ENCODE data around the gene SUSD6. TPM values are rescaled to one million over a fixed set of nuclear protein-coding genes. Genes with fewer than 3 reads are reported as not detected.
A peak's percentile ranks its signal among the peaks of the same experiment; 100 is the strongest.

The SUSD6 gene
- total and polyA plus RNA-seq, 9 of the 15 experiments (the other 6 are each of a cell fraction or from before 2014, with no cell fraction given) = 2.9 to 20.7 (median 5.6) TPM

DNA sequence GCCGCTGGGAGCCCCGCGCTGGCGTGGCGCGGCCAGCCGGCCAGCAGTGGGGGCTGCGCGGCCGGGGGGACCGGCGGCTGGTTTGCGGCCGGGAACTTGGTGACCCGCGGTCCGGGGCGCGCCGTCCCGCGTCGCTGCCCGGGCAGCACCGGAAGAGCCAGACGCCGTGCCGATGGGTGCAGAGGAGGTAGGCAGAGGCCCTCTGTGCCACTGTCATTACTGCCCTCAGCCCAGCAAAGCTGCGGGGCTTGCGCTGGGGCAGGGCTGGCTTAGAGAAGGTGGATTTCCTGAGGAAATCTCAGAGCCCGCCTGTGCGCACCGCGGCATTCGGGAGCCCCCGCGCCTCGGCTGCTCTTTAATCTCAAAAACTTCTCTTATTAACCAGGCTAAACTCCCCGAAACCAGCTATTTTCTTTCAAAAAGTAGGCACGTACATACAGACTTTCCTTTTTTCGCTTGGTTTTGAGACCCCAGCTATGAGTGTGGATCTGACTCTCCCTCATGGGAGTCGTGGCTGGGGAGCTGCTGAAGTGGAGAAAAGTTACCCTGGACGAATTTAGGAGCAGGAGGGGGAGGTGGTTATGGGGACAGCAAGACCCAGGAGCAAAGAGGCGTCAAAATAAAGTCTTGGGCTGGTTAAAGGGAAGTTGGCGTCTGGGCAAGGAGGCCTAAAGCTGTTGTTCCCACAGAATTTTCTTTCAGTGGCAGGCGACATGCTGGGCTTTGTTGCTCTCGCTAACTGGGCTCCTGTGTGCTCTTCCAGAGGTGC, 802 bp downstream of the SUSD6 start (continued):
- TF ChIP-seq, protein P1, sequence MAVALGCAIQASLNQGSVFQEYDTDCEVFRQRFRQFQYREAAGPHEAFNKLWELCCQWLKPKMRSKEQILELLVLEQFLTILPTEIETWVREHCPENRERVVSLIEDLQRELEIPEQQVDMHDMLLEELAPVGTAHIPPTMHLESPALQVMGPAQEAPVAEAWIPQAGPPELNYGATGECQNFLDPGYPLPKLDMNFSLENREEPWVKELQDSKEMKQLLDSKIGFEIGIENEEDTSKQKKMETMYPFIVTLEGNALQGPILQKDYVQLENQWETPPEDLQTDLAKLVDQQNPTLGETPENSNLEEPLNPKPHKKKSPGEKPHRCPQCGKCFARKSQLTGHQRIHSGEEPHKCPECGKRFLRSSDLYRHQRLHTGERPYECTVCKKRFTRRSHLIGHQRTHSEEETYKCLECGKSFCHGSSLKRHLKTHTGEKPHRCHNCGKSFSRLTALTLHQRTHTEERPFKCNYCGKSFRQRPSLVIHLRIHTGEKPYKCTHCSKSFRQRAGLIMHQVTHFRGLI (CRISPR knock-in tag; IDR thresholded peaks at IDR 0.05) = no peak
- TF ChIP-seq CHD1 (IDR thresholded peaks at IDR 0.05; ENCODE audit: low read length) (peak; percentile 17), ZNF778 (CRISPR knock-in tag; IDR thresholded peaks at IDR 0.05) (no peak), POLR2H (tag; IDR thresholded peaks at IDR 0.05; ENCODE audit: low read depth) (no peak), RBM39 (optimal IDR thresholded peaks at IDR 0.05; ENCODE audit: low read depth, low read length) (no peak)

GRCh38 chr14:69612783-69613130, 1.4 kb downstream of the SUSD6 start:
- in situ Hi-C loops (cut with MboI) (no loop called here), intact Hi-C loops (cut with micrococcal nuclease) (loop anchor here (5.0 kb wide), 1 partner anchor 85 kb away; no protein-coding TSS in a partner anchor)
- Histone ChIP-seq H4K20me1 (replicated peaks; ENCODE audit: control insufficient read depth, insufficient read depth, low read length) (0 out of 2 replicates have a peak, but pooled peaks cover 2% of the 10 kb centered on the region), H3K4me1 (replicated peaks in 1 of 2; ENCODE audit: control insufficient read depth in 2 of 2, insufficient read depth in 2 of 2, low read length in 2 of 2) (peaks cover 22 to 50% of the 10 kb centered on the region in 2 experiments), H3K27ac (ENCODE audit: extremely low read depth, low read depth, low read length) (peak overlapping the region; percentile 77), H3K4me3 (peak overlapping the region; percentile 74), H3K36me3 (ENCODE audit: control insufficient read depth, insufficient read depth, low read length) (peaks cover 29% of the 10 kb centered on the region; the same call in 2 of the 3 replicates), H3K27me3 (ENCODE audit: control insufficient read depth in 2 of 2, insufficient read depth in 2 of 2, low read length in 2 of 2) (no peaks in the 10 kb centered on the region), H3K9me1 (ENCODE audit: control insufficient read depth, insufficient read depth, low read length) (no peaks in the 10 kb centered on the region), H3K79me2 (ENCODE audit: control insufficient read depth, insufficient read depth, low read length) (peaks cover 65% of the 10 kb centered on the region), H2AFZ (ENCODE audit: low read depth, low read length) (peak overlapping the region; percentile 7; the same call in 1 of the 2 replicates), H3K9me3 (replicated peaks; ENCODE audit: control insufficient read depth, insufficient read depth, low read depth, low read length) (no peaks in the 10 kb centered on the region), H3K4me2 (ENCODE audit: insufficient read depth, low read length) (peak overlapping the region; percentile 88), H3K9ac (ENCODE audit: insufficient read depth in 1 of 2, low read depth in 2 of 2, low read length in 2 of 2) (peak overlapping the region; percentile 67 to 96)
- TSS peak; percentile 41 for BruUV-seq (replicated peaks)
- 7% methylated on average over 2 of the region's 2 CpGs for WGBS (ENCODE audit: insufficient coverage, low coverage, missing lambda C conversion rate)
- CTCF ChIA-PET (ENCODE audit: low intra/inter-chr PET ratio) = no interaction called here
- ATAC-seq (no peak), FAIRE-seq (no peak), DNase-seq (ENCODE audit: extremely low read depth in 1 of 4, low spot score in 3 of 4) (peak in 1 of 4 experiments; percentile 27)
- POLR2A ChIA-PET = interaction anchor here (0.5 to 1.3 kb wide), 6 partner anchors 11 to 1092 kb away, joined by 3 read pairs; partner anchors contain the start of gene SRSF5
- TF ChIP-seq CTCF (IDR thresholded peaks at IDR 0.05 in 2 of 3, conservative IDR thresholded peaks at IDR 0.05 in 1 of 3; ENCODE audit: insufficient read depth in 2 of 3, low read depth in 1 of 3, low read length in 3 of 3) (peak in 1 of 3 experiments; percentile 6; a peak in 1 of 6 replicates), BACH1 (tag; IDR thresholded peaks at IDR 0.05) (no peak), SIN3A (IDR thresholded peaks at IDR 0.05; ENCODE audit: borderline replicate concordance in 2 of 2, control insufficient read depth in 1 of 2, low read depth in 2 of 2, low read length in 2 of 2) (peak in 1 of 2 experiments; percentile 9; a peak in 1 of 4 replicates), HDAC1 (IDR thresholded peaks at IDR 0.05) (0 out of 4 replicates have a peak, but pooled peaks of 1 of the 2 experiments have one; percentile 22)
- TF ChIP-seq, protein P2, sequence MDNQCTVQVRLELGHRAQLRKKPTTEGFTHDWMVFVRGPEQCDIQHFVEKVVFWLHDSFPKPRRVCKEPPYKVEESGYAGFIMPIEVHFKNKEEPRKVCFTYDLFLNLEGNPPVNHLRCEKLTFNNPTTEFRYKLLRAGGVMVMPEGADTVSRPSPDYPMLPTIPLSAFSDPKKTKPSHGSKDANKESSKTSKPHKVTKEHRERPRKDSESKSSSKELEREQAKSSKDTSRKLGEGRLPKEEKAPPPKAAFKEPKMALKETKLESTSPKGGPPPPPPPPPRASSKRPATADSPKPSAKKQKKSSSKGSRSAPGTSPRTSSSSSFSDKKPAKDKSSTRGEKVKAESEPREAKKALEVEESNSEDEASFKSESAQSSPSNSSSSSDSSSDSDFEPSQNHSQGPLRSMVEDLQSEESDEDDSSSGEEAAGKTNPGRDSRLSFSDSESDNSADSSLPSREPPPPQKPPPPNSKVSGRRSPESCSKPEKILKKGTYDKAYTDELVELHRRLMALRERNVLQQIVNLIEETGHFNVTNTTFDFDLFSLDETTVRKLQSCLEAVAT (IDR thresholded peaks at IDR 0.05) = peak in 1 of 2 experiments; percentile 20; a peak in 1 of 4 replicates
